GM18951 (cell line): ENCODE measurements around the gene KANSL1L.

Experiments
- POLR2A ChIP-seq: IDR thresholded peaks from 4 replicates; pipeline ENCODE4 v1.6.1; 2011; ENCODE audit warnings: mild to moderate bottlenecking; ENCODE audit not compliant: insufficient read length, insufficient read depth; ENCODE audit errors: extremely low read depth
- in situ Hi-C: fragments of 300-500 bp; cut with MboI; formaldehyde crosslinking; loops from one replicate; pipeline ENCODE4 v1.12.0; 2022; ENCODE audit warnings: low sequenced_read_pairs, mixed read lengths, inconsistent platforms; ENCODE audit not compliant: unreplicated experiment

Gene KANSL1L

GRCh38 chr2:210072922-210073509 lies 98.2 kb downstream of the KANSL1L start:
- in situ Hi-C loops = loop anchor here (10.0 kb wide), 1 partner anchor 122 kb away; no protein-coding TSS in a partner anchor
- TF ChIP-seq POLR2A = no peak

GRCh38 chr2:210072493-210072892 lies 98.7 kb downstream of the KANSL1L start:
- in situ Hi-C loops = loop anchor here (10.0 kb wide), 1 partner anchor 122 kb away; no protein-coding TSS in a partner anchor
- TF ChIP-seq POLR2A = no peak

- TF ChIP-seq POLR2A = no peak
- in situ Hi-C loops = no loop called here
Measured at GRCh38 chr2:210063306-210063705, 107.9 kb downstream of the KANSL1L start.

- in situ Hi-C loops = no loop called here
- no peak for TF ChIP-seq POLR2A
Measured at GRCh38 chr2:210055825-210056224, 115.4 kb downstream of the KANSL1L start.

GRCh38 chr2:210054696-210055095 lies 116.5 kb downstream of the KANSL1L start:
- in situ Hi-C loops = no loop called here
- no peak for TF ChIP-seq POLR2A

GRCh38 chr2:210050885-210051284 lies 120.3 kb downstream of the KANSL1L start:
- in situ Hi-C loops = no loop called here
- no peak for TF ChIP-seq POLR2A

- in situ Hi-C loops = no loop called here
- TF ChIP-seq POLR2A = no peak
Measured at GRCh38 chr2:210049831-210050230, 121.4 kb downstream of the KANSL1L start.

GRCh38 chr2:210046851-210047500 lies 124.2 kb downstream of the KANSL1L start:
- no peak for TF ChIP-seq POLR2A
- in situ Hi-C loops = no loop called here

GRCh38 chr2:210038078-210038477 lies 133.1 kb downstream of the KANSL1L start:
- TF ChIP-seq POLR2A = no peak
- in situ Hi-C loops = no loop called here

GRCh38 chr2:210035679-210036078 lies 135.5 kb downstream of the KANSL1L start:
- in situ Hi-C loops = no loop called here
- TF ChIP-seq POLR2A = no peak

GRCh38 chr2:210034087-210034683 lies 137.0 kb downstream of the KANSL1L start:
- in situ Hi-C loops = no loop called here
- TF ChIP-seq POLR2A = no peak

- no peak for TF ChIP-seq POLR2A
- in situ Hi-C loops = no loop called here
Measured at GRCh38 chr2:210028178-210028577, 143.0 kb downstream of the KANSL1L start.

GRCh38 chr2:210027608-210028007 lies 143.6 kb downstream of the KANSL1L start:
- in situ Hi-C loops = no loop called here
- no peak for TF ChIP-seq POLR2A

GRCh38 chr2:210022824-210023223 lies 148.4 kb downstream of the KANSL1L start:
- in situ Hi-C loops = no loop called here
- no peak for TF ChIP-seq POLR2A
